Pancreas (tissue), 10 donors: ENCODE measurements around the gene FBXO15. TPM values are rescaled to one million over a fixed set of nuclear protein-coding genes. Genes with fewer than 3 reads are reported as not detected.

Source experiments
- ATAC-seq, 4 donors: fragments of 200-7000 bp; cut with Tn5 transposase; one replicate each; pipeline versions ENCODE4 v1.8.0 to v1.9.1; 2020; ENCODE audit warnings: mild to moderate bottlenecking in 4 of 4, moderate library complexity in 4 of 4
- DNase-seq, 6 donors: peaks; one replicate each; pipeline ENCODE4 v3.0.0-alpha.2; 2020
- FAIRE-seq: peaks from 2 replicates; lab custom pipeline; 2012; peaks lifted over from hg19 to GRCh38; lab: Jason Lieb, UNC
- H3K27ac ChIP-seq, 4 donors: fragments of 200-600 bp; sonication (generic); 1 replicate in 3 of 4; 2 replicates in 1 of 4; pipeline versions ENCODE4 v1.5.0 to v1.8.0; 2020
- H3K27me3 ChIP-seq, 4 donors: fragments of 200-600 bp; one replicate each; pipeline ENCODE4 v1.8.0; 2021
- H3K36me3 ChIP-seq, 3 donors: fragments of 200-600 bp; sonication (generic) in 1 of 3; one replicate each; pipeline versions ENCODE4 v1.5.0 to v1.8.0; 2020 to 2021
- H3K4me1 ChIP-seq, 3 donors: fragments of 200-600 bp; one replicate each; pipeline ENCODE4 v1.8.0; 2021
- H3K4me3 ChIP-seq, 4 donors: fragments of 200-600 bp; sonication (generic) in 2 of 4; one replicate each; pipeline versions ENCODE4 v1.5.0 to v1.8.0; 2020 to 2021
- H3K9me3 ChIP-seq, 4 donors: fragments of 200-600 bp; one replicate each; pipeline ENCODE4 v1.8.0; 2021
- CTCF ChIP-seq, 4 donors: fragments of 200-600 bp; sonication (generic) in 3 of 4; IDR thresholded peaks; one replicate each; pipeline versions ENCODE4 v1.5.0 to v1.8.0; 2021; ENCODE audit warnings: antibody characterized with exemption in 4 of 4
- WGBS, 2 donors: extraction: QIAGEN DNeasy Blood & Tissue Kit; methylation state at CpG; one replicate each; pipeline ENCODE4 v1.1.7; 2013; 5-methylcytosine and 5-hydroxymethylcytosine counted together
- intact Hi-C, 3 donors: fragments of 100-400 bp; cut with DNase I; formaldehyde crosslinking; loops; one replicate each; pipeline versions ENCODE4 v1.11.1 to v1.14.2; 2022
- polyA plus RNA-seq, 2 donors: library from polyadenylated mRNA; stranded (reverse); fragments of 200-250 nt; gene quantifications; one replicate each; pipeline ENCODE4 v1.2.3, GENCODE V29; 2013
- total RNA-seq, 6 donors: library from RNA; stranded (reverse); fragmentation: NEBNext Ultra II Directional in 4 of 6; extraction: Animal tissue kit (Norgen Biotek cat#: 25700) in 4 of 6; gene quantifications; one replicate each; pipeline versions ENCODE4 v1.2.1 to v1.2.4, GENCODE V29; 2021 to 2023
- donor health status: healthy with polysubstance abuse.
- donor health status: DM: no; HTN: no; CAD: no; lungs with moderate emphysema.
- donor health status: DM: no; HTN: no; CAD: no.
- donor health status: control.
- donor health status: control.
- donor health status: Bipolar disorder and iron deficiency.
- donor health status: DM: yes; HTN: yes; CAD: no.
- donor health status: DM: no; HTN: no; CAD: no.
- donor health status: DM: no; HTN: no; CAD: no.
- donor health status: DM: yes; HTN: yes; CAD: no.

Gene FBXO15
- total and polyA plus RNA-seq, 8 donors, result 0.37 to 7.1 (median 0.89) TPM

- H3K4me3 ChIP-seq, result no peak overlapping the region
- WGBS, 2 donors, result 74 to 85% methylated on average over 10 of the region's 10 CpGs
- intact Hi-C loops, result no loop called here
- no peak for FAIRE-seq
- no peak for DNase-seq
- ATAC-seq, result no peak
- no peaks in the 10 kb centered on the region for H3K36me3 ChIP-seq
- no peak for TF ChIP-seq CTCF (IDR thresholded peaks at IDR 0.05)
- H3K4me1 ChIP-seq, result no peaks in the 10 kb centered on the region
- H3K9me3 ChIP-seq, result no peaks in the 10 kb centered on the region
- H3K27ac ChIP-seq, result no peak overlapping the region
- no peaks in the 10 kb centered on the region for H3K27me3 ChIP-seq
Measured at GRCh38 chr18:74073957-74074667, 73.5 kb downstream of the FBXO15 start.

GRCh38 chr18:74069178-74070050 is 78.2 kb downstream of the FBXO15 start:
- H3K27ac ChIP-seq, result no peak overlapping the region
- H3K9me3 ChIP-seq, result no peaks in the 10 kb centered on the region
- H3K36me3 ChIP-seq, result no peaks in the 10 kb centered on the region
- no peak for FAIRE-seq
- peaks cover 0 to 11% (median 0%) of the 10 kb centered on the region in 3 donors for H3K4me1 ChIP-seq
- DNase-seq, result no peak
- intact Hi-C loops, result no loop called here
- H3K4me3 ChIP-seq, result no peak overlapping the region
- WGBS, 2 donors, result 77 to 88% methylated on average over 13 of the region's 13 CpGs
- no peak for TF ChIP-seq CTCF (IDR thresholded peaks at IDR 0.05)
- H3K27me3 ChIP-seq, result no peaks in the 10 kb centered on the region
- no peak for ATAC-seq

GRCh38 chr18:74068296-74068695 is 79.3 kb downstream of the FBXO15 start:
- Histone ChIP-seq H3K27ac (no peak overlapping the region), H3K9me3 (no peaks in the 10 kb centered on the region), H3K4me3 (no peak overlapping the region), H3K4me1 (peaks cover 0 to 11% (median 0%) of the 10 kb centered on the region in 3 donors), H3K36me3 (no peaks in the 10 kb centered on the region), H3K27me3 (no peaks in the 10 kb centered on the region)
- DNase-seq, result no peak
- no peak for TF ChIP-seq CTCF (IDR thresholded peaks at IDR 0.05)
- WGBS, 2 donors, result 75 to 81% methylated on average over 3 of the region's 3 CpGs
- FAIRE-seq, result no peak
- no peak for ATAC-seq
- intact Hi-C loops, result no loop called here

- intact Hi-C loops, result no loop called here
- FAIRE-seq (no peak), ATAC-seq (no peak)
Measured at GRCh38 chr18:74066018-74066417, 81.6 kb downstream of the FBXO15 start.

More at GRCh38 chr18:74066018-74066417, 81.6 kb downstream of the FBXO15 start:
- 80 to 86% methylated on average over 7 of the region's 7 CpGs for WGBS, 2 donors
- no peaks in the 10 kb centered on the region for H3K9me3 ChIP-seq
- no peaks in the 10 kb centered on the region for H3K27me3 ChIP-seq
- DNase-seq, result no peak
- no peak overlapping the region for H3K27ac ChIP-seq
- H3K36me3 ChIP-seq, result no peaks in the 10 kb centered on the region
- peaks cover 0 to 11% (median 0%) of the 10 kb centered on the region in 3 donors for H3K4me1 ChIP-seq
- no peak for TF ChIP-seq CTCF (IDR thresholded peaks at IDR 0.05)
- H3K4me3 ChIP-seq, result no peak overlapping the region
